ENCODE results near the gene GEMIN5.

- TF ChIP-seq, protein P1, sequence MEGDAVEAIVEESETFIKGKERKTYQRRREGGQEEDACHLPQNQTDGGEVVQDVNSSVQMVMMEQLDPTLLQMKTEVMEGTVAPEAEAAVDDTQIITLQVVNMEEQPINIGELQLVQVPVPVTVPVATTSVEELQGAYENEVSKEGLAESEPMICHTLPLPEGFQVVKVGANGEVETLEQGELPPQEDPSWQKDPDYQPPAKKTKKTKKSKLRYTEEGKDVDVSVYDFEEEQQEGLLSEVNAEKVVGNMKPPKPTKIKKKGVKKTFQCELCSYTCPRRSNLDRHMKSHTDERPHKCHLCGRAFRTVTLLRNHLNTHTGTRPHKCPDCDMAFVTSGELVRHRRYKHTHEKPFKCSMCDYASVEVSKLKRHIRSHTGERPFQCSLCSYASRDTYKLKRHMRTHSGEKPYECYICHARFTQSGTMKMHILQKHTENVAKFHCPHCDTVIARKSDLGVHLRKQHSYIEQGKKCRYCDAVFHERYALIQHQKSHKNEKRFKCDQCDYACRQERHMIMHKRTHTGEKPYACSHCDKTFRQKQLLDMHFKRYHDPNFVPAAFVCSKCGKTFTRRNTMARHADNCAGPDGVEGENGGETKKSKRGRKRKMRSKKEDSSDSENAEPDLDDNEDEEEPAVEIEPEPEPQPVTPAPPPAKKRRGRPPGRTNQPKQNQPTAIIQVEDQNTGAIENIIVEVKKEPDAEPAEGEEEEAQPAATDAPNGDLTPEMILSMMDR (IDR thresholded peaks at IDR 0.05; ENCODE audit: insufficient read depth, low read length), result no peak
- TF ChIP-seq, protein P2, sequence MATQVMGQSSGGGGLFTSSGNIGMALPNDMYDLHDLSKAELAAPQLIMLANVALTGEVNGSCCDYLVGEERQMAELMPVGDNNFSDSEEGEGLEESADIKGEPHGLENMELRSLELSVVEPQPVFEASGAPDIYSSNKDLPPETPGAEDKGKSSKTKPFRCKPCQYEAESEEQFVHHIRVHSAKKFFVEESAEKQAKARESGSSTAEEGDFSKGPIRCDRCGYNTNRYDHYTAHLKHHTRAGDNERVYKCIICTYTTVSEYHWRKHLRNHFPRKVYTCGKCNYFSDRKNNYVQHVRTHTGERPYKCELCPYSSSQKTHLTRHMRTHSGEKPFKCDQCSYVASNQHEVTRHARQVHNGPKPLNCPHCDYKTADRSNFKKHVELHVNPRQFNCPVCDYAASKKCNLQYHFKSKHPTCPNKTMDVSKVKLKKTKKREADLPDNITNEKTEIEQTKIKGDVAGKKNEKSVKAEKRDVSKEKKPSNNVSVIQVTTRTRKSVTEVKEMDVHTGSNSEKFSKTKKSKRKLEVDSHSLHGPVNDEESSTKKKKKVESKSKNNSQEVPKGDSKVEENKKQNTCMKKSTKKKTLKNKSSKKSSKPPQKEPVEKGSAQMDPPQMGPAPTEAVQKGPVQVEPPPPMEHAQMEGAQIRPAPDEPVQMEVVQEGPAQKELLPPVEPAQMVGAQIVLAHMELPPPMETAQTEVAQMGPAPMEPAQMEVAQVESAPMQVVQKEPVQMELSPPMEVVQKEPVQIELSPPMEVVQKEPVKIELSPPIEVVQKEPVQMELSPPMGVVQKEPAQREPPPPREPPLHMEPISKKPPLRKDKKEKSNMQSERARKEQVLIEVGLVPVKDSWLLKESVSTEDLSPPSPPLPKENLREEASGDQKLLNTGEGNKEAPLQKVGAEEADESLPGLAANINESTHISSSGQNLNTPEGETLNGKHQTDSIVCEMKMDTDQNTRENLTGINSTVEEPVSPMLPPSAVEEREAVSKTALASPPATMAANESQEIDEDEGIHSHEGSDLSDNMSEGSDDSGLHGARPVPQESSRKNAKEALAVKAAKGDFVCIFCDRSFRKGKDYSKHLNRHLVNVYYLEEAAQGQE (IDR thresholded peaks at IDR 0.05; ENCODE audit: insufficient replicate concordance, low read depth), result no peak
- TF ChIP-seq POLR2AphosphoS5 (IDR thresholded peaks at IDR 0.05; ENCODE audit: low read depth), result no peak
Observed at GRCh38 chr5:154841273-154841661, 96.7 kb downstream of the GEMIN5 start.

Measured in HL-60 (cell line).